Erythroblast (primary cell): ENCODE data around the gene TNS1.

Source experiments
- GATA1 ChIP-seq: IDR thresholded peaks from 2 replicates; pipeline ENCODE4 v1.6.1; 2011; ENCODE audit warnings: low read depth, mild to moderate bottlenecking, control low read depth, low read length, moderate library complexity
- POLR2A ChIP-seq: IDR thresholded peaks from 2 replicates; pipeline ENCODE4 v1.6.1; 2011; ENCODE audit warnings: mild to moderate bottlenecking, low read length

DNA sequence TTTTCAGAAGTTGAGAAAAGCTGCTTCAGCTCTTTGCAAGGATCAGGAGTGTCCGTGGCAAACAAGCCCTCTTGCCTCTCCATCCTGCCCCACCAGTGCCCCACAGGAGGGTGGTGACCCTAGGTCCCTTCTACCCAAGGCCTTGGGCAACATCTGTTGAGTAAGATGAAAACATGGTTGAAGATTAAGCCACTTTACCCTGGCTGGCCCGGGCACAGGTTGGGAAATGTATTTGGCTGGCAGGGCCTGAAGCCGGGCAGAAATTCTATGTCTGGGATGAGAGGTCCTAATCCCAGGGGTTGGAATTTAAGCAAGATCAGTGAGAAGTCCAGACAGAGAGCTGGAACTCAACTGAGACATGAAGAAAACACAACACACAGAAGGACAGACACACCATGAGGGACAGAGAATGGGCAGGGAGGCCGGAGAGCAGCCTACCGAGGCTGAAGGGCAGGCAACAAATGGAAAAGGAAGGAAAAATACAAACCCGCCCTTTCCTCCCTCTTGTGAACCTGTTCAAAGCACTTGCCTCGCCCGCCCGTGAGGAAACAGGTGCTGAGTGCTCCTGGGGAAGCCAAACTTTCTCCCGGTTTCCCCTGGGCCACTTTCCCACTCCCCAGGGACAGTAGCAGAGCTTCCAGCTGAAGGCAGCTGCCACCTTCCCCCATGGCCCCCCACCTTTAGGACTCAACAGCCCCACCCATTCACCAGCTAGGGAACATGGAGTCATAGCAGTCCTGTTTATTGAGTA lies 86.1 kb downstream of the TNS1 start:
- TF ChIP-seq POLR2A = no peak
- TF ChIP-seq GATA1 = no peak
